Measurements from ENCODE around the gene ARNT2. TPM values are rescaled to one million over a fixed set of nuclear protein-coding genes. Genes with fewer than 3 reads are reported as not detected.

Gene ARNT2
- total RNA-seq, 5 donors from 2014 or later (not counting 1 experiment from before 2014, with no cell fraction given) = 0.18 TPM; not detected in 4

GRCh38 chr15:80556694-80557367, 152.6 kb downstream of the ARNT2 start:
- no peaks in the 10 kb centered on the region for H3K9me3 Mint-ChIP-seq
- POLR2A ChIA-PET = no interaction called here
- Histone ChIP-seq H3K4me3 (ENCODE audit: control insufficient read depth in 1 of 2, extremely low read depth in 1 of 2, low read length in 1 of 2) (no peak overlapping the region), H3K27me3 (replicated peaks in 1 of 2; ENCODE audit: control insufficient read depth in 2 of 2, extremely low read depth in 1 of 2, insufficient read depth in 2 of 2, low read length in 1 of 2) (peaks cover 0 to 22% of the 10 kb centered on the region in 2 experiments), H3K27ac (ENCODE audit: low read length) (no peak overlapping the region), H3K36me3 (ENCODE audit: control insufficient read depth in 2 of 2, extremely low read depth in 1 of 2, insufficient read depth in 1 of 2, low read length in 1 of 2) (no peaks in the 10 kb centered on the region), H3K4me1 (ENCODE audit: control insufficient read depth in 1 of 2, extremely low read depth in 1 of 2, insufficient read depth in 2 of 2, low read length in 2 of 2) (no peaks in the 10 kb centered on the region), H3K9me3 (no peaks in the 10 kb centered on the region)
- CTCF ChIA-PET = no interaction called here
- H3K27ac Mint-ChIP-seq = no peak overlapping the region
- no peak for ATAC-seq (replicated peaks in 1 of 4)
- H3K36me3 Mint-ChIP-seq = no peaks in the 10 kb centered on the region
- H3K27me3 Mint-ChIP-seq = peaks cover 11 to 34% of the 10 kb centered on the region in 2 donors
- H3K4me3 Mint-ChIP-seq = no peak overlapping the region
- WGBS (ENCODE audit: insufficient coverage) = 88% methylated on average over 4 of the region's 7 CpGs
- DNase-seq = no peak
- H3K4me1 Mint-ChIP-seq = no peaks in the 10 kb centered on the region

GRCh38 chr15:80557441-80558234, 153.5 kb downstream of the ARNT2 start:
- H3K9me3 Mint-ChIP-seq = no peaks in the 10 kb centered on the region
- Histone ChIP-seq H3K27ac (ENCODE audit: low read length) (no peak overlapping the region), H3K4me3 (ENCODE audit: control insufficient read depth in 1 of 2, extremely low read depth in 1 of 2, low read length in 1 of 2) (no peak overlapping the region), H3K27me3 (replicated peaks in 1 of 2; ENCODE audit: control insufficient read depth in 2 of 2, extremely low read depth in 1 of 2, insufficient read depth in 2 of 2, low read length in 1 of 2) (peaks cover 0 to 24% of the 10 kb centered on the region in 2 experiments), H3K9me3 (no peaks in the 10 kb centered on the region), H3K4me1 (ENCODE audit: control insufficient read depth in 1 of 2, extremely low read depth in 1 of 2, insufficient read depth in 2 of 2, low read length in 2 of 2) (no peaks in the 10 kb centered on the region), H3K36me3 (ENCODE audit: control insufficient read depth in 2 of 2, extremely low read depth in 1 of 2, insufficient read depth in 1 of 2, low read length in 1 of 2) (no peaks in the 10 kb centered on the region)
- no peak for DNase-seq
- WGBS (ENCODE audit: insufficient coverage) = 70% methylated on average over 5 of the region's 5 CpGs
- peaks cover 11 to 30% of the 10 kb centered on the region in 2 donors for H3K27me3 Mint-ChIP-seq
- H3K36me3 Mint-ChIP-seq = no peaks in the 10 kb centered on the region
- CTCF ChIA-PET = no interaction called here
- no peak for ATAC-seq (replicated peaks in 1 of 4)
- POLR2A ChIA-PET = no interaction called here
- H3K4me3 Mint-ChIP-seq = no peak overlapping the region
- H3K4me1 Mint-ChIP-seq = no peaks in the 10 kb centered on the region
- no peak overlapping the region for H3K27ac Mint-ChIP-seq

- no peak for DNase-seq
- no peak overlapping the region for H3K4me3 Mint-ChIP-seq
- ChIA-PET CTCF (no interaction called here), POLR2A (no interaction called here)
- no peaks in the 10 kb centered on the region for H3K9me3 Mint-ChIP-seq
- H3K27me3 Mint-ChIP-seq = peaks cover 15 to 35% of the 10 kb centered on the region in 2 donors
- WGBS (ENCODE audit: insufficient coverage) = 80% methylated on average over 2 of the region's 6 CpGs
- H3K27ac Mint-ChIP-seq = no peak overlapping the region
- H3K27ac ChIP-seq (ENCODE audit: low read length) = no peak overlapping the region
- H3K36me3 Mint-ChIP-seq = no peaks in the 10 kb centered on the region
- H3K36me3 ChIP-seq (ENCODE audit: control insufficient read depth in 2 of 2, extremely low read depth in 1 of 2, insufficient read depth in 1 of 2, low read length in 1 of 2) = no peaks in the 10 kb centered on the region
- no peaks in the 10 kb centered on the region for H3K9me3 ChIP-seq
- H3K4me1 Mint-ChIP-seq = no peaks in the 10 kb centered on the region
- H3K4me3 ChIP-seq (ENCODE audit: control insufficient read depth in 1 of 2, extremely low read depth in 1 of 2, low read length in 1 of 2) = no peak overlapping the region
- no peaks in the 10 kb centered on the region for H3K4me1 ChIP-seq (ENCODE audit: control insufficient read depth in 1 of 2, extremely low read depth in 1 of 2, insufficient read depth in 2 of 2, low read length in 2 of 2)
- peaks cover 0 to 27% of the 10 kb centered on the region in 2 experiments for H3K27me3 ChIP-seq (replicated peaks in 1 of 2; ENCODE audit: control insufficient read depth in 2 of 2, extremely low read depth in 1 of 2, insufficient read depth in 2 of 2, low read length in 1 of 2)
- no peak for ATAC-seq (replicated peaks in 1 of 4)
These were observed 154.6 kb downstream of the ARNT2 start for GRCh38 chr15:80558631-80559319.

GRCh38 chr15:80559320-80559693, 155.1 kb downstream of the ARNT2 start:
- Mint-ChIP-seq H3K4me3 (no peak overlapping the region), H3K9me3 (no peaks in the 10 kb centered on the region), H3K27ac (no peak overlapping the region), H3K4me1 (no peaks in the 10 kb centered on the region), H3K36me3 (no peaks in the 10 kb centered on the region), H3K27me3 (peaks cover 15 to 35% of the 10 kb centered on the region in 2 donors)
- Histone ChIP-seq H3K9me3 (no peaks in the 10 kb centered on the region), H3K4me3 (ENCODE audit: control insufficient read depth in 1 of 2, extremely low read depth in 1 of 2, low read length in 1 of 2) (no peak overlapping the region), H3K36me3 (ENCODE audit: control insufficient read depth in 2 of 2, extremely low read depth in 1 of 2, insufficient read depth in 1 of 2, low read length in 1 of 2) (no peaks in the 10 kb centered on the region), H3K4me1 (ENCODE audit: control insufficient read depth in 1 of 2, extremely low read depth in 1 of 2, insufficient read depth in 2 of 2, low read length in 2 of 2) (no peaks in the 10 kb centered on the region), H3K27ac (ENCODE audit: low read length) (no peak overlapping the region), H3K27me3 (replicated peaks in 1 of 2; ENCODE audit: control insufficient read depth in 2 of 2, extremely low read depth in 1 of 2, insufficient read depth in 2 of 2, low read length in 1 of 2) (peaks cover 0 to 26% of the 10 kb centered on the region in 2 experiments)
- no peak for DNase-seq
- no peak for ATAC-seq (replicated peaks in 1 of 4)
- 68% methylated on average over 4 of the region's 8 CpGs for WGBS (ENCODE audit: insufficient coverage)
- ChIA-PET POLR2A (no interaction called here), CTCF (no interaction called here)

- H3K4me3 ChIP-seq (ENCODE audit: control insufficient read depth in 1 of 2, extremely low read depth in 1 of 2, low read length in 1 of 2) = no peak overlapping the region
- Mint-ChIP-seq H3K9me3 (no peaks in the 10 kb centered on the region), H3K27me3 (peaks cover 14 to 35% of the 10 kb centered on the region in 2 donors), H3K27ac (no peak overlapping the region), H3K4me3 (no peak overlapping the region), H3K36me3 (no peaks in the 10 kb centered on the region), H3K4me1 (no peaks in the 10 kb centered on the region)
- ChIA-PET POLR2A (no interaction called here), CTCF (no interaction called here)
- no peaks in the 10 kb centered on the region for H3K4me1 ChIP-seq (ENCODE audit: control insufficient read depth in 1 of 2, extremely low read depth in 1 of 2, insufficient read depth in 2 of 2, low read length in 2 of 2)
- 87% methylated on average over 4 of the region's 6 CpGs for WGBS (ENCODE audit: insufficient coverage)
- no peaks in the 10 kb centered on the region for H3K9me3 ChIP-seq
- no peaks in the 10 kb centered on the region for H3K36me3 ChIP-seq (ENCODE audit: control insufficient read depth in 2 of 2, extremely low read depth in 1 of 2, insufficient read depth in 1 of 2, low read length in 1 of 2)
- no peak overlapping the region for H3K27ac ChIP-seq (ENCODE audit: low read length)
- DNase-seq (no peak), ATAC-seq (replicated peaks in 1 of 4) (no peak)
- peaks cover 0 to 26% of the 10 kb centered on the region in 2 experiments for H3K27me3 ChIP-seq (replicated peaks in 1 of 2; ENCODE audit: control insufficient read depth in 2 of 2, extremely low read depth in 1 of 2, insufficient read depth in 2 of 2, low read length in 1 of 2)
These were observed 155.6 kb downstream of the ARNT2 start for GRCh38 chr15:80559761-80560160.

GRCh38 chr15:80560601-80561400, 156.6 kb downstream of the ARNT2 start:
- CTCF ChIA-PET = no interaction called here
- Histone ChIP-seq H3K9me3 (no peaks in the 10 kb centered on the region), H3K36me3 (ENCODE audit: control insufficient read depth in 2 of 2, extremely low read depth in 1 of 2, insufficient read depth in 1 of 2, low read length in 1 of 2) (no peaks in the 10 kb centered on the region), H3K27me3 (replicated peaks in 1 of 2; ENCODE audit: control insufficient read depth in 2 of 2, extremely low read depth in 1 of 2, insufficient read depth in 2 of 2, low read length in 1 of 2) (peaks cover 0 to 21% of the 10 kb centered on the region in 2 experiments), H3K4me3 (ENCODE audit: control insufficient read depth in 1 of 2, extremely low read depth in 1 of 2, low read length in 1 of 2) (no peak overlapping the region), H3K4me1 (ENCODE audit: control insufficient read depth in 1 of 2, extremely low read depth in 1 of 2, insufficient read depth in 2 of 2, low read length in 2 of 2) (no peaks in the 10 kb centered on the region), H3K27ac (ENCODE audit: low read length) (no peak overlapping the region)
- POLR2A ChIA-PET = no interaction called here
- ATAC-seq (replicated peaks in 1 of 4) (peak in 1 of 4 experiments; percentile 19), DNase-seq (no peak)
- no peak overlapping the region for H3K27ac Mint-ChIP-seq
- no peaks in the 10 kb centered on the region for H3K4me1 Mint-ChIP-seq
- WGBS (ENCODE audit: insufficient coverage) = 37% methylated on average over 6 of the region's 10 CpGs
- H3K27me3 Mint-ChIP-seq = peaks cover 12 to 33% of the 10 kb centered on the region in 2 donors
- no peaks in the 10 kb centered on the region for H3K36me3 Mint-ChIP-seq
- H3K9me3 Mint-ChIP-seq = no peaks in the 10 kb centered on the region
- no peak overlapping the region for H3K4me3 Mint-ChIP-seq
